ENCODE data around the gene VPS51. TPM values are rescaled to one million over a fixed set of nuclear protein-coding genes. Genes with fewer than 3 reads are reported as not detected.

Gene VPS51
- total and polyA plus RNA-seq, 9 of the 15 experiments (the other 6 are each of a cell fraction or from before 2014, with no cell fraction given) = 1.8 to 143 (median 46.8) TPM

GRCh38 chr11:65117206-65118096 lies 21.4 kb downstream of the VPS51 start, which contains the start of gene ZNHIT2 (continued):
- no peak for TF ChIP-seq ZNF592 (IDR thresholded peaks at IDR 0.05)
- TF ChIP-seq ZBTB12 (CRISPR knock-in tag; IDR thresholded peaks at IDR 0.05) = peak; percentile 82
- TF ChIP-seq ZNF583 (CRISPR knock-in tag; IDR thresholded peaks at IDR 0.05) = no peak
- TF ChIP-seq TCF3 (CRISPR knock-in tag; IDR thresholded peaks at IDR 0.05) = no peak; the same call in 1 of the 2 replicates
- TF ChIP-seq MCM3 (IDR thresholded peaks at IDR 0.05) = no peak
- no peak for TF ChIP-seq ZSCAN29 (IDR thresholded peaks at IDR 0.05)
- no peak; the same call in 1 of the 2 replicates for TF ChIP-seq HDAC2 (IDR thresholded peaks at IDR 0.05)
- TF ChIP-seq ELK1 (CRISPR knock-in tag; IDR thresholded peaks at IDR 0.05) = no peak
- peak; percentile 48; the same call in 1 of the 2 replicates for TF ChIP-seq ZBED1 (IDR thresholded peaks at IDR 0.05)
- no peak for TF ChIP-seq ZNF561 (CRISPR knock-in tag; conservative IDR thresholded peaks at IDR 0.05)
- TF ChIP-seq ZNF644 (tag; IDR thresholded peaks at IDR 0.05; ENCODE audit: low read depth) = no peak
- no peak for TF ChIP-seq NCOA4 (IDR thresholded peaks at IDR 0.05; ENCODE audit: partially characterized antibody)
- peak; percentile 65 for TF ChIP-seq TBP (optimal IDR thresholded peaks at IDR 0.05; ENCODE audit: low read depth, low read length)
- peak; percentile 92 for TF ChIP-seq ZNF395 (CRISPR knock-in tag; IDR thresholded peaks at IDR 0.05)
- TF ChIP-seq PHB (CRISPR knock-in tag; IDR thresholded peaks at IDR 0.05) = no peak
- peak; percentile 97 for TF ChIP-seq ATF7 (IDR thresholded peaks at IDR 0.05)
- TF ChIP-seq ZNF184 (CRISPR knock-in tag; IDR thresholded peaks at IDR 0.05) = no peak
- no peak for TF ChIP-seq ZNF445 (CRISPR knock-in tag; IDR thresholded peaks at IDR 0.05; ENCODE audit: low read depth)
- no peak for TF ChIP-seq NFE2 (IDR thresholded peaks at IDR 0.05; ENCODE audit: low read depth)
- TF ChIP-seq EP300 (IDR thresholded peaks at IDR 0.05; ENCODE audit: low read length) = peak; percentile 18; the same call in 1 of the 2 replicates
- TF ChIP-seq YBX1 (IDR thresholded peaks at IDR 0.05) = no peak
- peak; percentile 93 for TF ChIP-seq RFX1 (IDR thresholded peaks at IDR 0.05)
- TF ChIP-seq SMAD4 (CRISPR knock-in tag; conservative IDR thresholded peaks at IDR 0.05) = no peak
- TF ChIP-seq CBFA2T3 (IDR thresholded peaks at IDR 0.05) = no peak

All from K562 (cell line).